ENCODE measurements around the gene CCT5.
"Not testable (repeated sequence)": the region's sequence is repeated elsewhere in the genome, so short reads cannot be mapped to it uniquely, and the experiment has no call there.

CCT5 gene

GRCh38 chr5:10247217-10247616 lies 2.9 kb upstream of the CCT5 start:
- DNase-seq: not testable (repeated sequence)

- no peak for DNase-seq
These were observed 1.5 kb upstream of the CCT5 start for GRCh38 chr5:10248378-10249260.

DNA sequence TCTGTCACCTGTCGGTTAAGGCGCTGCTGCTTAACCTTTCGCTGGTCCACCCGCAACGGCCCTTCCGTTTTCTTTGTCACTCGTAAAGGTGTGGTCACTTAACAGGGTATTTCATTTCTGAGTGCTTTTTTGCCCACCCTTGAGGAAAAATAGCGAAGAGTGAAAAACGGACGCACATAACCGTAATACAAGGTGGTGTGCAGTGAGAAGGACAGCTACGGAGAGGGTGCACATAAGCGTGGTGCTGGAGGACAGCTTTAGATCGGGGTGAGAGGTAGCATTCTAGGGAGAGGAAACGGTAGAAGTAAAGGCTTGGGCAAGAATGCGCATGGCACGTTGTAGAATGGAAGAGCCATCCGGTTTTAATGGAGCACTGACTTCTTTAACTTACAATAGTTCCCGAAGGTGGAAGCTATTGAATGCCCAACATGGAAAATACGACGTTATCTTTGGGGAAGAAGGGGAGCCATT lies 761 bp downstream of the CCT5 start:
- no peak for DNase-seq

- DNase-seq: no peak
These were observed 1.3 kb downstream of the CCT5 start for GRCh38 chr5:10251405-10251804.

GRCh38 chr5:10253390-10253789 lies 3.3 kb downstream of the CCT5 start:
- DNase-seq: no peak

GRCh38 chr5:10254686-10255085 lies 4.6 kb downstream of the CCT5 start:
- DNase-seq: no peak

DNA sequence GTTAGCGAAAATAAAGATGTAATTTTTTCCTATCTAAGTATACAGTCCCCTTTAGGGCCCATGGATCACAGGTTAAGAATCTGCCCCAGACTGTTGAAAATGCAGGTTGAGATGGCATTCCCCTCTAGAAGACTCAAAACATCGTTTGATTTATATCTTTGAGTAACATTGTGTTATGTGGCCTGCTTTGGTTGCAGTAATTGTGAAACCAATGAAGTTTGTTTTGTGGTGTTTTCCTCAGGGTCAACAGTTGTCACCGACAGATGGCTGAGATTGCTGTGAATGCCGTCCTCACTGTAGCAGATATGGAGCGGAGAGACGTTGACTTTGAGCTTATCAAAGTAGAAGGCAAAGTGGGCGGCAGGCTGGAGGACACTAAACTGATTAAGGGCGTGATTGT lies 7.8 kb downstream of the CCT5 start:
- DNase-seq: no peak

DNA sequence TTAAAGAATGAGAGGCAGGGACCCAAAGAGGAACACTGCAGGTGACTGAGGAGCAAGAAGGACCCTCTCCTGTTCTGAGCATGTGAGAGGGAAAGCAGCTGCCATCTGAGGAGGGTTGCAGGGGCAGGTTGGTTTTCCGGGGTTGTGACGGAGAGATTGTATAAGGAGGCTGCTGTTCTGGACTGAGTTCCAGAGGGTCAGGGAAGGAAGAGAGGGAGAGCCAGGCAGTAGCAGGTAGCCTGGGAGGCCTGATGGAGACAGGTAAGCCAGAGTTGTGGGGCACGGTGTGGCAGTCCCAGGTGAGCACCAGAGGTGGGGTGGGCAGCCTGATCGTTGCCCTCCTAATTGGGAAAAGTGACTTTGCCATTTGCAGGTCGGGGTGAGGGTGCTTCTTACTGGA lies 9.8 kb downstream of the CCT5 start:
- DNase-seq: no peak

DNA sequence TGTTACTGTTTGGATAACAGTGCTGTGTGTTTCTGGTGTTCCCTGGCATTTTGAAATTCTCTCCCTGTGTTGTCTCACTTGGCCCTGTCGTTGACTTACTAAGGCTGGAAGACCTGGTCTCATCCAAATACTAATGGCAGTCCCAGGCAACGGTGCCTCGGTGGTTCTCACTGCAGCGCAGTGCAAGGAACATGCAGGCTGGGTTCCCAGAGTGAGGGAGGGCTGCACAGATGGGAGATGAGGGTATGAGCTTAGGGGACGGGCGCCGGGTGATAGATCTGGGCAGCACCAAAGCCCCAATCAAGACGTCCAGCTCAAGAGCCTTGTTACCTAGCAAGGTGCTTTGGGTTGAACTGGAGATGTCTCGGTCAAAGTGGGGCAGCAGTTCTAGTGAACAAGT lies 11.0 kb downstream of the CCT5 start:
- no peak for DNase-seq

DNA sequence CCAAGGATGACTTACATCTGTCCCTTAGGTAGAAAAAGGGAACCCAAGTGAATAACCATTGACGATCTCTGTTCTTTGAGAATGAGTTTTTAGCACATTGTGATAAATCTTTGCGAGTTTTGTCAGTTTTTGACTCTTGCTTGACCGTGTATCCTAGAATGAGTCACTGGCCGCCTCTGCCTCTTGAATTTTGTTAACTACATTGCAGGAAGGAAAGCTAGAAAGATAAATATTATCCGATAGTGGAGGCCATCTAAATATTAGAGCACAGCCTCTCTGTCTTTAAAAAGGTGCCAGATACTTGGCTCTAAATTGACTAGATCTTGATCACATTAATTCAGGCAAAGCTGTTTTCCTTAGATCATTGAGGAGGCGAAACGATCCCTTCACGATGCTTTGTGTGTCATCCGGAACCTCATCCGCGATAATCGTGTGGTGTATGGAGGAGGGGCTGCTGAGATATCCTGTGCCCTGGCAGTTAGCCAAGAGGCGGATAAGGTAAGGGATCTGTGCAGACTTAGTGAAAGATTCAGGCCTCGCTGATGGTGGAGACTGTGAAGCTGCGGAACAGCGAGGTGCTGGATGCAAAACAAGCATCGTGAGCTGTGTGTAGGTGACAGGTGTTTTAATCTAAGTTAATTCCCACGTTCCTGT lies 12.2 kb downstream of the CCT5 start:
- peak; percentile 20 for DNase-seq

- DNase-seq: no peak
These were observed 12.9 kb downstream of the CCT5 start for GRCh38 chr5:10262995-10263394.

DNA sequence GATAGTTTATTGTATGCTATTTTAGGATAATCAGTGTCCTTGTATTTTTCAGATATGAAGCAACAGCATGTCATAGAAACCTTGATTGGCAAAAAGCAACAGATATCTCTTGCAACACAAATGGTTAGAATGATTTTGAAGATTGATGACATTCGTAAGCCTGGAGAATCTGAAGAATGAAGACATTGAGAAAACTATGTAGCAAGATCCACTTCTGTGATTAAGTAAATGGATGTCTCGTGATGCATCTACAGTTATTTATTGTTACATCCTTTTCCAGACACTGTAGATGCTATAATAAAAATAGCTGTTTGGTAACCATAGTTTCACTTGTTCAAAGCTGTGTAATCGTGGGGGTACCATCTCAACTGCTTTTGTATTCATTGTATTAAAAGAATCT lies 14.5 kb downstream of the CCT5 start:
- DNase-seq: no peak

DNA sequence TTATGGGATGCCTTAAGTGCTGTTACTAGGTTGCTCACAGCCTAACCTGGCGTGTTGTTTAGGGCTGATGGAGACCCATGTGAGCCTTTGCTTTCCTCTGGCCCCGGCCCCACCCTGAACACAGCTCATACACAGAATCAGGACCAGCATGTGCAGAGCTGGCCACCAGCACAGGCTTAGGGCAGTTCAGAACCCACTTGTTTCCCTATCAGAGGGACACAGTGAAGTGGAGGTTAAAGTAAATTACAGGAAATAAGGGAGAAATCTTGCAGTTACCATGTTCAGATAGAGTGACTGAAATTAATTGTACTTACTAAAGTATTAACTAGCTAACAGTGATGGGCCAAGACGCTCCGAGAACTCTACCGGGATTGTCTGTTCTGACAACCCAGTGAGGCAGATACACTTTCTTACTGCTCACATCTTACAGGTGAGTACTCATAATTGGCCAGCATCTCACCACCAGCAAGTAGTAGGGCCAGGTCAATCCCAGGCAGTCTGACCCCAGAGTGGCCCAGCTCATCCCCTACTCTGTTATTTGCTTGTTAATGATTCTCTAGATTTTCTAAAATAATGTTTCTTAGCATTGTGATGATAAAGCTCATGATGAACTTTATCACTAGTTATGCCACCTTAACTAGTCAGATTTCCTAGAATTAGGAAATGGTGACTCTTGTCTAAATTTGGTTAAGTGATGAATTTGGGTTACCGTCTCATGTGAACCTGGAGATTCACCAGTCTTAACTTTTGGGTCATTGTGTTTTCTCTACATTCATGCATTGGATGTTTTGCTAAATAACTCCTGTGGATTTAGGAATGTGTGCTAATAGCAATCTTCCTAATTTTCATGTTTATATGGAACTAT lies 15.4 kb downstream of the CCT5 start:
- DNase-seq: no peak

GRCh38 chr5:10266137-10266536 lies 16.1 kb downstream of the CCT5 start:
- no peak for DNase-seq

GRCh38 chr5:10266839-10267238 lies 16.8 kb downstream of the CCT5 start:
- no peak for DNase-seq

- DNase-seq: no peak
These were observed 18.0 kb downstream of the CCT5 start for GRCh38 chr5:10268100-10268499.

- DNase-seq: no peak
These were observed 22.2 kb downstream of the CCT5 start for GRCh38 chr5:10272053-10272874.

GRCh38 chr5:10272875-10273209 lies 22.8 kb downstream of the CCT5 start:
- not testable (repeated sequence) for DNase-seq

DNA sequence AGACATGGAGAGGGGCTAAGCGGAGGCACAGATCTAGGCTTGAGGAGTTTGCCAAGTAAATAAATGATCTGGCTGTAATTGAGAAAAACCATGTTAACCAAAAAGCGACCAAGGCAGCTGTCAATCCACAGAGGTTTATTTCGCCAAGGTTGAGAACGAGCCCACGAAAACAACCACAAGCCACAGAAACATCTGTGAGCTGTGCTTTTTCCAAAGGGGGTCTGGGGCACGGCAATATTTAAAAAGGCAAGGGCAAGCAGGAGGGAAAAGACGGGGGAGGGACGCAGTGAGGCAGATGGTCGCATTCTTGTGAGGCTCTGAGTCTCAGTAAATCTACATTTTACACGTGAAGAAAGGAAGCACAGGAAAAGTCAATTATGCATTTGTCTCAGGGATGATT lies 25.4 kb downstream of the CCT5 start:
- no peak for DNase-seq

DNA sequence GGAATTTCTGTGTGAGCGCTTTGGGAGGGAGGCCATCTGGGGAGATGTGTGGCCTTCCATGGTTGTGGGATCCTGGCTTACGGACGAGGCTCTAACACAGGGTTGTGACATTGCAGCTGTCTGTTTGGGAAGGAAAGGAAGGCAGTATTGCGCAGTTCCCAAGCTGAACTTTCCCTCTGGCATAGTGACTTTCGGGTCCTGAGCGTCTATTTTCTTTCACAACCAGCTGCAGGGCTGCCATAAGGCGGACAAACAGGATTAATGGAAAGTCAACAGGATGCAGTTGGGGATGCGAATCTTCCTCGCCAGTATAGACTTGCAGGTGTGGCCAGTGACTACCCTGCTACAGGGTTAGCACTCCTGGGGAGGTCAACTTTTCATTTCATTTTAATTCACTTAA lies 25.9 kb downstream of the CCT5 start:
- no peak for DNase-seq

- DNase-seq: no peak
These were observed 26.6 kb downstream of the CCT5 start for GRCh38 chr5:10276691-10277090.

- no peak for DNase-seq
These were observed 27.9 kb downstream of the CCT5 start for GRCh38 chr5:10277773-10278630.

Data from NCI-H510A (cell line).